ENCODE results near the gene DIS3L2.

Gene DIS3L2

GRCh38 chr2:232075859-232076258 lies 114.3 kb downstream of the DIS3L2 start:
- DNase-seq (ENCODE audit: low read depth): peak; percentile 74
- TF ChIP-seq, protein P1, sequence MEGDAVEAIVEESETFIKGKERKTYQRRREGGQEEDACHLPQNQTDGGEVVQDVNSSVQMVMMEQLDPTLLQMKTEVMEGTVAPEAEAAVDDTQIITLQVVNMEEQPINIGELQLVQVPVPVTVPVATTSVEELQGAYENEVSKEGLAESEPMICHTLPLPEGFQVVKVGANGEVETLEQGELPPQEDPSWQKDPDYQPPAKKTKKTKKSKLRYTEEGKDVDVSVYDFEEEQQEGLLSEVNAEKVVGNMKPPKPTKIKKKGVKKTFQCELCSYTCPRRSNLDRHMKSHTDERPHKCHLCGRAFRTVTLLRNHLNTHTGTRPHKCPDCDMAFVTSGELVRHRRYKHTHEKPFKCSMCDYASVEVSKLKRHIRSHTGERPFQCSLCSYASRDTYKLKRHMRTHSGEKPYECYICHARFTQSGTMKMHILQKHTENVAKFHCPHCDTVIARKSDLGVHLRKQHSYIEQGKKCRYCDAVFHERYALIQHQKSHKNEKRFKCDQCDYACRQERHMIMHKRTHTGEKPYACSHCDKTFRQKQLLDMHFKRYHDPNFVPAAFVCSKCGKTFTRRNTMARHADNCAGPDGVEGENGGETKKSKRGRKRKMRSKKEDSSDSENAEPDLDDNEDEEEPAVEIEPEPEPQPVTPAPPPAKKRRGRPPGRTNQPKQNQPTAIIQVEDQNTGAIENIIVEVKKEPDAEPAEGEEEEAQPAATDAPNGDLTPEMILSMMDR (IDR thresholded peaks at IDR 0.05; ENCODE audit: insufficient read depth, low read depth, low read length, missing control alignments): no peak
- H3K4me3 ChIP-seq (ENCODE audit: low read length): no peak overlapping the region

DNA sequence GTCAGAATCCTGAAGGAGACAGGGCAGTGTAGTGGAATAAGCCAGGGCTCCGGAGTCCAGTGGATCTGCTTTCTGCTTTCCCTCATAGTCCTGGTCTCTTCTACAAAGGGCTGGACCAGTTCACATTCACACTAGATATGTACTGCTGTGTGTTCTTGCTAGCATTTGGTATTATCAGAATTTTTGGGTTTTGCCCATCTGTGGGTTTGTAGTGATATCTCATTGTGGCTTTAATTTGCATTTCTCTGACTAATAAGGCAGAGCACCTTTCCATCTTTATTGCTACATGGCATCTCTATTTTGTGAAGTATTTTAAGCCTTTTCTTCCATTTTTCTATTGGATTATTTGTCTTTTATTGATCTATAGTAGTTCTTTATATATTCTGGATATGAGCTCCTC lies 114.8 kb downstream of the DIS3L2 start:
- no peak for DNase-seq (ENCODE audit: low read depth)
- TF ChIP-seq, protein P1 (IDR thresholded peaks at IDR 0.05; ENCODE audit: insufficient read depth, low read depth, low read length, missing control alignments): no peak
- no peak overlapping the region for H3K4me3 ChIP-seq (ENCODE audit: low read length)

- TF ChIP-seq, protein P1 (IDR thresholded peaks at IDR 0.05; ENCODE audit: insufficient read depth, low read depth, low read length, missing control alignments): no peak
- no peak for DNase-seq (ENCODE audit: low read depth)
- no peak overlapping the region for H3K4me3 ChIP-seq (ENCODE audit: low read length)
These were observed 115.2 kb downstream of the DIS3L2 start for GRCh38 chr2:232076736-232077135.

DNA sequence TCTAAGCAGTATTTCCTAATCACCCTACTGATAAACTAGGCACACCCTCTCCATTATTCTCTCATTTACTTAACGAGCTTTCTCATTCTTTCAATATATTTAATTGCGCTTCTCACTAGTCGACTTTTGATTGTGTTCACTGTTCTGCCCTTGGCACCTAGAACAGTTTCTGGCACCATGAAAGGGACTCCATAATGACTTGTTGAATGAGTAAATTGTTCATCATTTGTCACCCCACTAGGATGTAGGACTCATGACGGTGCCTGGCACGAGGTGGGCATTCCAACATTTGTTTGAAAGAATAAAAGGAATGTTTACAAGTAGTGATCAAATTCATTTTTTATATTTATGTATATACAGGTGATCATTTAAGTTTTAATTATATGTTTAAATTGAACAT lies 123.7 kb downstream of the DIS3L2 start:
- no peak overlapping the region for H3K4me3 ChIP-seq (ENCODE audit: low read length)
- DNase-seq (ENCODE audit: low read depth): no peak
- TF ChIP-seq, protein P1 (IDR thresholded peaks at IDR 0.05; ENCODE audit: insufficient read depth, low read depth, low read length, missing control alignments): no peak

- no peak overlapping the region for H3K4me3 ChIP-seq (ENCODE audit: low read length)
- DNase-seq (ENCODE audit: low read depth): peak; percentile 39
- TF ChIP-seq, protein P1 (IDR thresholded peaks at IDR 0.05; ENCODE audit: insufficient read depth, low read depth, low read length, missing control alignments): no peak
These were observed 124.4 kb downstream of the DIS3L2 start for GRCh38 chr2:232085826-232086425.

DNA sequence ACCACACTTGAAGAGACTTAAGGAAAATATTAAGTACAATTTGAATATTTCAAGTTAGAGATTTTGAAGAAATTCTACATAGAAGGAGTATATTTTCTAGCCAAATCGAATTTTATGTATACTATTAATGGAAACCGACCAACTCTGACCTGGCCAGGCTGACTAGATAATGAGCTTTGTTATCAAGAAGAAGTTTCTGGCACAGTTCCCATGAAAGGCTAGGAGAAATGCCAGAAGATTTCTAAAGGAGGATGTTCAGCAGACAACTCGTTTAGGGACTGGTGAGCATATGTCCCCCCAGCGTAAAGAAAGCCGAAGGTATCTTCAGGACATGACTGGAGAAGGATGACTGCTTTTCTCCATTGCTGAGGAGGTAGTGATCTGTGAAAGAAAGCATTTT lies 127.3 kb downstream of the DIS3L2 start:
- TF ChIP-seq, protein P1 (IDR thresholded peaks at IDR 0.05; ENCODE audit: insufficient read depth, low read depth, low read length, missing control alignments): no peak
- no peak for DNase-seq (ENCODE audit: low read depth)
- H3K4me3 ChIP-seq (ENCODE audit: low read length): no peak overlapping the region

DNA sequence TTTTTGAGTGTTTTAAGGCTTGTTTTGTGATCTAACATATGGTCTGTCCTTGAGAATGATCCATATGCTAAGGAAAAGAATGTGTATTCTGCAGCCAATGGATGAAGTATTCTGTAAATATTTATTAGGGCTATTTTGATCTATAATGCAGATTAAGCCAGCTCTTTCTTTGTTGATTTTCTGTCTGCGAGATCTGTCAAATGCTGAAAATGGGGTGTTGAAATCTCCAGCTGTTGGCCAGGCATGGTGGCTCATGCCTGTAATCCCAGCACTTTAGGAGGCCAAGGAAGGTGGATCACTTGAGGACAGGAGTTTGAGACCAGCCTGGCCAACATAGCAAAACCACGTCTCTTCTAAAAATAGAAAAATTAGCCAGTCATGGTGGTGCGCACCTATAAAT lies 132.7 kb downstream of the DIS3L2 start:
- TF ChIP-seq, protein P1 (IDR thresholded peaks at IDR 0.05; ENCODE audit: insufficient read depth, low read depth, low read length, missing control alignments): no peak
- no peak overlapping the region for H3K4me3 ChIP-seq (ENCODE audit: low read length)
- no peak for DNase-seq (ENCODE audit: low read depth)
